AG09309 (cell line): ENCODE data around the gene ACHE.

Source experiments
- DNase-seq: peaks from one replicate; pipeline ENCODE4 v3.0.0-alpha.2; 2010; ENCODE audit warnings: low read depth
- H3K4me3 ChIP-seq: 2 replicates; pipeline ENCODE4 v1.5.1; 2011; ENCODE audit warnings: mild to moderate bottlenecking, low read depth, low read length, moderate library complexity; ENCODE audit not compliant: control insufficient read depth
- CTCF ChIP-seq: IDR thresholded peaks from 2 replicates; pipeline ENCODE4 v1.5.1; 2011; ENCODE audit warnings: mild to moderate bottlenecking, low read depth, low read length, inconsistent platforms; ENCODE audit not compliant: insufficient read depth, control insufficient read depth; ENCODE audit errors: missing control alignments

The ACHE gene

GRCh38 chr7:100891568-100892247 is 4.0 kb downstream of the ACHE start:
- no peak for TF ChIP-seq CTCF
- no peak for DNase-seq
- H3K4me3 ChIP-seq, result no peak overlapping the region

- H3K4me3 ChIP-seq, result peak overlapping the region; percentile 47
- TF ChIP-seq CTCF, result no peak
- no peak for DNase-seq
Observed at GRCh38 chr7:100890653-100891567, 4.8 kb downstream of the ACHE start.

GRCh38 chr7:100888988-100889750 is 6.5 kb downstream of the ACHE start, which contains the start of gene UFSP1:
TSS of gene UFSP1 (minus strand) at chr7:100889715. CDS start at chr7:100889271, 444 bp downstream.
- peak within 1 kb of the TSS; percentile 52 for H3K4me3 ChIP-seq
- DNase-seq, result no peak
- no peak for TF ChIP-seq CTCF

GRCh38 chr7:100888291-100888987 is 7.2 kb downstream of the ACHE start:
- no peak for TF ChIP-seq CTCF
- H3K4me3 ChIP-seq, result peak overlapping the region; percentile 52
- DNase-seq, result no peak

GRCh38 chr7:100887516-100888290 is 8.0 kb downstream of the ACHE start:
- peak overlapping the region; percentile 52; the same call in 1 of the 2 replicates for H3K4me3 ChIP-seq
- TF ChIP-seq CTCF, result no peak
- DNase-seq, result no peak
